ENCODE data around the gene MAGI1.

DNA sequence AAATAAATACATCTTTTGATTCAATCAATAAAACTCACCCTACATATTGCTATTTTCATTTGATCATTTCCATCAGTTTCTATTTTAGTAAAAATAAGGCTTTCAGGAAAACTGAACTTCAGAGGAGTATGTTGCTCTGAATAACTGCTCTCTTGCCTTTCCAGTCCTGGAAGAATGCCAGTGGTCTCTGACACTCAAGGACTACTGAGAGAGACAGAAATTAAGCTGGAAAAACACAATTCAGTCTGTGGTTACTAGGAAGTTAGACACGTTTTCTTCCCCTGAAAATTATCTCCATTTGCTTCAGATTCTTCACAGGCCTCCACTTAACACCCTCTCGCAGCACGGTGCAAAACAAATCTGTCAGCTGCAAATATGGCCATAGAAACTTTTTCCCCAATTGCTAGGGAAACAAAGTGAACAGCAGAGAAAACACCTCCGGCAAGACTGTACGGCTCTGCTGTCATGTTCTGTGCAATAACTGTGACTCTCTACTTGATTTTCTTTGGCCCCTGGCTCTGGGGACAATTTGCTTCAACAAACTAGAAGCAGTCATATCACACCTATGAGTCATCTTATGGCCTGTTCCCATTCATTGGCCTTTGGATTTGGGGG lies 353.0 kb downstream of the MAGI1 start:
- TF ChIP-seq POLR2A (IDR thresholded peaks at IDR 0.05; ENCODE audit: low read depth, low read length) (no peak), POLR2AphosphoS5 (IDR thresholded peaks at IDR 0.05; ENCODE audit: low read depth, low read length) (no peak)

Measured in GM12892 (cell line).